SU-DHL-6 (cell line): ENCODE measurements around the gene PRKAG3.

Source experiments
- H2AFZ ChIP-seq: fragments of 200-600 bp; sonication (generic); 2 replicates; pipeline ENCODE4 v1.6.1; 2014; ENCODE audit warnings: low read depth, mild to moderate bottlenecking, moderate library complexity, mixed read lengths, antibody characterized with exemption, low read length; ENCODE audit not compliant: severe bottlenecking
- H3F3A ChIP-seq: fragments of 200-600 bp; shearing (Covaris generic); 2 replicates; pipeline ENCODE4 v1.6.0; 2016; ENCODE audit warnings: antibody characterized with exemption, mild to moderate bottlenecking; ENCODE audit not compliant: insufficient read depth
- H3K27ac ChIP-seq: fragments of 200-600 bp; sonication (generic); 2 replicates; pipeline ENCODE4 v1.5.1; 2016; ENCODE audit warnings: low read depth, mild to moderate bottlenecking, low read length, moderate library complexity, mixed read lengths
- H3K27me3 ChIP-seq: fragments of 200-600 bp; sonication (generic), shearing (Covaris generic); 2 replicates; pipeline ENCODE4 v1.6.0; 2014; ENCODE audit warnings: mild to moderate bottlenecking, low read length
- H3K36me3 ChIP-seq: fragments of 200-600 bp; sonication (generic); 2 replicates; pipeline ENCODE4 v1.6.1; 2014; ENCODE audit warnings: mild to moderate bottlenecking, low read length, mixed read lengths
- H3K4me2 ChIP-seq: fragments of 300-600, 200-600 bp; shearing (Covaris generic), sonication (generic); 2 replicates; pipeline ENCODE4 v1.6.0; 2014; ENCODE audit warnings: low read length, low read depth, mild to moderate bottlenecking; ENCODE audit not compliant: poor library complexity, severe bottlenecking
- H3K4me3 ChIP-seq: fragments of 200-600 bp; sonication (generic); 2 replicates; pipeline ENCODE4 v1.5.1; 2014; ENCODE audit warnings: antibody characterized with exemption, low read length, mild to moderate bottlenecking, mixed read lengths; ENCODE audit not compliant: insufficient read depth, poor library complexity, severe bottlenecking
- H3K79me2 ChIP-seq: fragments of 200-600 bp; sonication (generic); 2 replicates; pipeline ENCODE4 v1.6.1; 2014; ENCODE audit warnings: mild to moderate bottlenecking, low read length, moderate library complexity; ENCODE audit not compliant: insufficient read depth
- H3K9ac ChIP-seq: fragments of 200-600 bp; sonication (generic); 2 replicates; pipeline ENCODE4 v1.7.0; 2014; ENCODE audit warnings: mild to moderate bottlenecking, low read length
- H3K9me2 ChIP-seq: fragments of 200-600 bp; sonication (generic); replicated peaks from 2 replicates; pipeline ENCODE4 v1.6.1; 2014; ENCODE audit warnings: low read length; ENCODE audit not compliant: insufficient read depth
- H3K9me3 ChIP-seq: fragments of 200-600 bp; sonication (generic); 2 replicates; pipeline ENCODE4 v1.6.1; 2014; ENCODE audit warnings: low read length, mixed read lengths; ENCODE audit not compliant: insufficient read depth
- H4K20me1 ChIP-seq: fragments of 200-600 bp; sonication (generic); 2 replicates; pipeline ENCODE4 v1.6.1; 2014; ENCODE audit warnings: low read depth, mild to moderate bottlenecking, antibody characterized with exemption, low read length, moderate library complexity, mixed read lengths
- CTCF ChIP-seq: fragments of 200-600 bp; sonication (generic); IDR thresholded peaks from one replicate; pipeline ENCODE4 v1.5.1; 2017; ENCODE audit warnings: antibody characterized with exemption, mild to moderate bottlenecking, low read length, moderate library complexity; ENCODE audit not compliant: insufficient read depth, poor library complexity, severe bottlenecking
- EZH2phosphoT487 ChIP-seq: fragments of 200-600 bp; sonication (generic), shearing (Covaris generic); conservative IDR thresholded peaks from 2 replicates; pipeline ENCODE4 v1.6.1; 2018; ENCODE audit warnings: mild to moderate bottlenecking, antibody characterized with exemption, low read length, moderate library complexity, mixed read lengths

PRKAG3 gene

GRCh38 chr2:218807626-218808025 lies 24.0 kb downstream of the PRKAG3 start:
- Histone ChIP-seq H3K79me2 (no peaks in the 10 kb centered on the region), H3K36me3 (no peaks in the 10 kb centered on the region), H3K27me3 (no peaks in the 10 kb centered on the region), H3K9me2 (no peaks in the 10 kb centered on the region), H3K9ac (no peak overlapping the region), H3K4me3 (no peak overlapping the region), H3K27ac (no peak overlapping the region), H3K9me3 (0 out of 2 replicates have a peak, but pooled peaks cover 13% of the 10 kb centered on the region), H3F3A (no peaks in the 10 kb centered on the region), H4K20me1 (no peaks in the 10 kb centered on the region), H2AFZ (no peak overlapping the region), H3K4me2 (no peak overlapping the region)
- no peak for TF ChIP-seq CTCF

GRCh38 chr2:218806346-218806978 lies 25.1 kb downstream of the PRKAG3 start:
- no peak overlapping the region for H2AFZ ChIP-seq
- H3K9me3 ChIP-seq: 0 out of 2 replicates have a peak, but pooled peaks cover 13% of the 10 kb centered on the region
- H3K79me2 ChIP-seq: no peaks in the 10 kb centered on the region
- no peaks in the 10 kb centered on the region for H3K36me3 ChIP-seq
- no peak overlapping the region for H3K27ac ChIP-seq
- H4K20me1 ChIP-seq: no peaks in the 10 kb centered on the region
- no peak overlapping the region for H3K9ac ChIP-seq
- no peaks in the 10 kb centered on the region for H3F3A ChIP-seq
- no peak overlapping the region for H3K4me3 ChIP-seq
- no peak overlapping the region for H3K4me2 ChIP-seq
- no peak for TF ChIP-seq EZH2phosphoT487
- TF ChIP-seq CTCF: no peak
- H3K9me2 ChIP-seq: no peaks in the 10 kb centered on the region
- H3K27me3 ChIP-seq: no peaks in the 10 kb centered on the region

- Histone ChIP-seq H3F3A (no peaks in the 10 kb centered on the region), H3K9me2 (no peaks in the 10 kb centered on the region), H3K4me3 (no peak overlapping the region), H3K9ac (no peak overlapping the region), H3K9me3 (0 out of 2 replicates have a peak, but pooled peaks cover 13% of the 10 kb centered on the region), H3K4me2 (no peak overlapping the region), H2AFZ (no peak overlapping the region), H4K20me1 (no peaks in the 10 kb centered on the region), H3K27me3 (no peaks in the 10 kb centered on the region), H3K79me2 (no peaks in the 10 kb centered on the region), H3K27ac (no peak overlapping the region), H3K36me3 (no peaks in the 10 kb centered on the region)
- TF ChIP-seq CTCF: no peak
- no peak for TF ChIP-seq EZH2phosphoT487
Measured at GRCh38 chr2:218805627-218806026, 26.0 kb downstream of the PRKAG3 start.
